ENCODE results near the gene KIAA0232. TPM values are rescaled to one million over a fixed set of nuclear protein-coding genes. Genes with fewer than 3 reads are reported as not detected.

Gene KIAA0232
- total and polyA plus RNA-seq, 2 of the 8 experiments (the other 6 are each of a cell fraction or from before 2014, with no cell fraction given) = 5.6 to 23.3 TPM

GRCh38 chr4:6859543-6859942, 77.0 kb downstream of the KIAA0232 start:
- no peaks in the 10 kb centered on the region for H4K20me1 ChIP-seq (replicated peaks in 1 of 2; ENCODE audit: control insufficient read depth in 1 of 2, insufficient read depth in 2 of 2, low read length in 2 of 2)
- H3K23ac ChIP-seq (ENCODE audit: insufficient read length) = no peak overlapping the region
- H3K27ac ChIP-seq (ENCODE audit: low read depth, low read length) = no peak overlapping the region
- H3K4me3 ChIP-seq (ENCODE audit: extremely low read depth in 1 of 4, insufficient read depth in 2 of 4, low read depth in 3 of 4, low read length in 4 of 4) = no peak overlapping the region
- no peaks in the 10 kb centered on the region for H3K4me1 ChIP-seq (replicated peaks in 1 of 4; ENCODE audit: control insufficient read depth in 3 of 4, insufficient read depth in 4 of 4, low read length in 3 of 4)
- no peaks in the 10 kb centered on the region for H3K9me3 ChIP-seq (ENCODE audit: insufficient read depth in 2 of 2, low read depth in 1 of 2, low read length in 1 of 2)
- no peak overlapping the region for H4K8ac ChIP-seq (ENCODE audit: extremely low read depth, insufficient read depth, low read length)
- no peak overlapping the region for H4K5ac ChIP-seq (ENCODE audit: insufficient read length, low read depth, low read length)
- H3K27me3 ChIP-seq (replicated peaks in 1 of 4; ENCODE audit: control insufficient read depth in 3 of 4, extremely low read depth in 1 of 4, insufficient read depth in 3 of 4, low read length in 3 of 4) = no peaks in the 10 kb centered on the region
- H3K36me3 ChIP-seq (ENCODE audit: control insufficient read depth in 2 of 4, insufficient read depth in 4 of 4, low read length in 3 of 4) = peaks cover 2 to 48% (median 29%) of the 10 kb centered on the region in 4 experiments; a peak in 7 of 8 replicates
- WGBS, 2 experiments (ENCODE audit: extremely low coverage in 1 of 2, insufficient coverage in 1 of 2, insufficient read length in 1 of 2, insufficient replicate concordance in 2 of 2, low coverage in 1 of 2, low lambda C conversion rate in 2 of 2, missing lambda C conversion rate in 1 of 2) = 71% methylated on average over 1 of the region's 1 CpG; no CpG with 5 or more reads in 1 of the 2 experiments
- H2BK120ac ChIP-seq (replicated peaks; ENCODE audit: low read depth, low read length) = no peak overlapping the region
- H3K79me1 ChIP-seq (ENCODE audit: low read depth, low read length) = 0 out of 2 replicates have a peak, but pooled peaks cover 2% of the 10 kb centered on the region
- H3K4ac ChIP-seq (replicated peaks; ENCODE audit: insufficient read length, low read depth, low read length) = no peak overlapping the region
- no peaks in the 10 kb centered on the region for H3K23me2 ChIP-seq (ENCODE audit: low read depth, low read length)
- no peak overlapping the region for H2BK5ac ChIP-seq (ENCODE audit: low read depth, low read length)
- no peak overlapping the region for H3K18ac ChIP-seq (ENCODE audit: extremely low read depth, low read length)
- no peaks in the 10 kb centered on the region for H3K79me2 ChIP-seq (ENCODE audit: control insufficient read depth in 1 of 2, insufficient read depth in 2 of 2, low read length in 2 of 2)
- H2BK20ac ChIP-seq (ENCODE audit: low read length) = no peak overlapping the region
- H2BK15ac ChIP-seq (ENCODE audit: low read length) = no peak overlapping the region
- CTCF ChIA-PET (ENCODE audit: partially characterized antibody) = interaction anchor here (1.4 to 6.7 kb wide), 2 partner anchors 9 to 14 kb away, joined by 3 to 42 read pairs; no protein-coding TSS in a partner anchor
- H2AFZ ChIP-seq (ENCODE audit: low read length) = no peak overlapping the region
- no peak overlapping the region for H2AK5ac ChIP-seq (ENCODE audit: low read depth, low read length)
- no peak for FAIRE-seq
- POLR2A ChIA-PET (ENCODE audit: partially characterized antibody) = interaction anchor here (1.2 kb wide), 1 partner anchor 9 kb away, joined by 6 read pairs; no protein-coding TSS in a partner anchor
- H3K4me2 ChIP-seq (ENCODE audit: insufficient read depth in 1 of 2, low read depth in 2 of 2, low read length in 2 of 2) = no peak overlapping the region
- no peak for DNase-seq (ENCODE audit: low read depth in 1 of 2, low spot score in 2 of 2)
- H3K9ac ChIP-seq (replicated peaks in 1 of 4; ENCODE audit: extremely low read depth in 1 of 4, low read depth in 3 of 4, low read length in 3 of 4) = no peak overlapping the region
- H4K91ac ChIP-seq (replicated peaks; ENCODE audit: insufficient read length, low read length) = no peak overlapping the region
- H3K14ac ChIP-seq (ENCODE audit: insufficient read length) = no peak overlapping the region
- H3K56ac ChIP-seq (replicated peaks; ENCODE audit: insufficient read length, low read depth, low read length) = no peak overlapping the region
- H2BK12ac ChIP-seq (ENCODE audit: low read depth, low read length) = no peak overlapping the region
- no peak for TF ChIP-seq CREB1 (IDR thresholded peaks at IDR 0.05)
- no peak for TF ChIP-seq TAF7 (optimal IDR thresholded peaks at IDR 0.05; ENCODE audit: borderline replicate concordance, low read depth, low read length)
- no peak for TF ChIP-seq YY1 (IDR thresholded peaks at IDR 0.05; ENCODE audit: low read depth, low read length)
- no peak for TF ChIP-seq RXRA (IDR thresholded peaks at IDR 0.05; ENCODE audit: insufficient read depth, low read depth, low read length)
- TF ChIP-seq ATF3 (IDR thresholded peaks at IDR 0.05; ENCODE audit: insufficient read depth, low read depth, low read length) = no peak
- TF ChIP-seq EZH2 (IDR thresholded peaks at IDR 0.05; ENCODE audit: low read depth, low read length, severe bottlenecking) = no peak
- no peak for TF ChIP-seq TCF12 (IDR thresholded peaks at IDR 0.05; ENCODE audit: low read depth, low read length)
- TF ChIP-seq CTBP2 (IDR thresholded peaks at IDR 0.05; ENCODE audit: borderline replicate concordance, insufficient read depth, insufficient read length, low read length) = no peak
- TF ChIP-seq CHD2 (IDR thresholded peaks at IDR 0.05; ENCODE audit: low read length) = no peak
- TF ChIP-seq POU5F1 (IDR thresholded peaks at IDR 0.05; ENCODE audit: low read depth, low read length) = no peak
- no peak for TF ChIP-seq BCL11A (IDR thresholded peaks at IDR 0.05; ENCODE audit: low read depth in 2 of 2, low read length in 2 of 2)
- TF ChIP-seq SIRT6 (IDR thresholded peaks at IDR 0.05; ENCODE audit: low read length) = no peak
- TF ChIP-seq SAP30 (IDR thresholded peaks at IDR 0.05; ENCODE audit: insufficient read depth, insufficient replicate concordance, low read length) = no peak

Measured in H1 (cell line).